K562 (cell line): ENCODE results near the gene RAMP2. TPM values are rescaled to one million over a fixed set of nuclear protein-coding genes. Genes with fewer than 3 reads are reported as not detected.
A peak's percentile ranks its signal among the peaks of the same experiment; 100 is the strongest.

Experiments
- ATAC-seq: fragments of 200-7000 bp; cut with Tn5 transposase; 3 replicates; pipeline ENCODE4 v1.9.1; 2020; ENCODE audit warnings: moderate library complexity
- BruUV-seq: library from RNA; stranded (reverse); fragments of 400-500 nt; replicated peaks from 2 replicates; lab custom pipeline; 2021; lab: Mats Ljungman, UMichigan
- CTCF ChIA-PET: fragments of 300-600 bp; formaldehyde crosslinking; extraction: SDS; loops from one replicate; lab custom pipeline; 2021; ENCODE audit warnings: low intra/inter-chr PET ratio; lab: Yijun Ruan, JAX
- POLR2A ChIA-PET: fragments of 300-600, 350-650 bp; sonication (Branson Sonifier 250); formaldehyde crosslinking; extraction: SDS; loops from one replicate; lab custom pipeline; 2021; ENCODE audit warnings: antibody characterized with exemption, inconsistent platforms; lab: Yijun Ruan, JAX
- DNase-seq, 4 experiments: peaks; one replicate each; pipeline versions ENCODE4 v3.0.0 to v3.0.0-alpha.2; 2011 to 2018; ENCODE audit warnings: low spot score in 3 of 4, mixed read lengths in 3 of 4; ENCODE audit errors: extremely low read depth in 1 of 4
- FAIRE-seq: peaks from 2 replicates; lab custom pipeline; 2011; peaks lifted over from hg19 to GRCh38; lab: Jason Lieb, UNC
- H2AFZ ChIP-seq: 2 replicates; pipeline ENCODE4 v1.6.0; 2011; ENCODE audit warnings: low read depth, low read length, control low read depth, inconsistent platforms
- H3K27ac ChIP-seq: fragments of 200-600 bp; 3 replicates; pipeline ENCODE4 v1.8.0; 2011; ENCODE audit warnings: low read depth, mild to moderate bottlenecking, control low read depth, inconsistent platforms, low read length, moderate library complexity, mixed read lengths; ENCODE audit errors: extremely low read depth
- H3K27me3 ChIP-seq, 2 experiments: fragments of 300-600 bp in 1 of 2; 2 replicates in 1 of 2; 3 replicates in 1 of 2; pipeline versions ENCODE4 v1.6.0 to v1.8.0; 2011; ENCODE audit warnings: inconsistent platforms in 2 of 2, low read length in 2 of 2, mild to moderate bottlenecking in 1 of 2, mixed read lengths in 1 of 2, moderate library complexity in 1 of 2; ENCODE audit not compliant: control insufficient read depth in 2 of 2, insufficient read depth in 2 of 2
- H3K36me3 ChIP-seq: fragments of 300-600 bp; 3 replicates; pipeline ENCODE4 v1.8.0; 2011; ENCODE audit warnings: mild to moderate bottlenecking, low read length, inconsistent platforms; ENCODE audit not compliant: control insufficient read depth, insufficient read depth
- H3K4me1 ChIP-seq, 2 experiments: fragments of 200-600 bp in 1 of 2; replicated peaks in 1 of 2; 2 replicates in 1 of 2; 3 replicates in 1 of 2; pipeline versions ENCODE4 v1.5.1 to v1.8.0; 2011; ENCODE audit warnings: inconsistent platforms in 2 of 2, low read length in 2 of 2, mild to moderate bottlenecking in 1 of 2, mixed read lengths in 1 of 2, moderate library complexity in 1 of 2; ENCODE audit not compliant: control insufficient read depth in 2 of 2, insufficient read depth in 2 of 2
- H3K4me2 ChIP-seq: 2 replicates; pipeline ENCODE4 v1.6.1; 2011; ENCODE audit warnings: low read length, control low read depth, inconsistent platforms, mixed read lengths; ENCODE audit not compliant: insufficient read depth
- H3K4me3 ChIP-seq: fragments of 200-600 bp; sonication (generic), shearing (Covaris generic); 2 replicates; pipeline ENCODE4 v1.5.1; 2016; ENCODE audit warnings: control low read depth, inconsistent platforms
- H3K79me2 ChIP-seq: fragments of 200-600 bp; 3 replicates; pipeline ENCODE4 v1.8.0; 2011; ENCODE audit warnings: low read length, inconsistent platforms; ENCODE audit not compliant: control insufficient read depth, insufficient read depth
- H3K9ac ChIP-seq, 2 experiments: 2 replicates each; pipeline versions ENCODE4 v1.6.0 to v1.6.1; 2011; ENCODE audit warnings: low read depth in 2 of 2, low read length in 2 of 2, control low read depth in 1 of 2, inconsistent platforms in 1 of 2, mild to moderate bottlenecking in 1 of 2, mixed read lengths in 1 of 2; ENCODE audit not compliant: insufficient read depth in 1 of 2
- H3K9me1 ChIP-seq: one replicate; pipeline ENCODE4 v1.6.0; 2011; ENCODE audit warnings: inconsistent platforms, mild to moderate bottlenecking, low read length, moderate library complexity; ENCODE audit not compliant: control insufficient read depth, insufficient read depth
- H3K9me3 ChIP-seq: replicated peaks from 2 replicates; pipeline ENCODE4 v1.5.1; 2011; ENCODE audit warnings: low read depth, low read length, inconsistent platforms; ENCODE audit not compliant: control insufficient read depth, insufficient read depth
- H4K20me1 ChIP-seq: replicated peaks from 2 replicates; pipeline ENCODE4 v1.6.1; 2011; ENCODE audit warnings: low read length, inconsistent platforms, mixed read lengths; ENCODE audit not compliant: control insufficient read depth, insufficient read depth
- CEBPG ChIP-seq, 3 experiments: fragments of 200-800 bp in 1 of 3; sonication (Bioruptor generic) in 1 of 3; sonication (generic) in 1 of 3; formaldehyde crosslinking in 1 of 3; IDR thresholded peaks in 2 of 3; conservative IDR thresholded peaks in 1 of 3; 2 replicates each; pipeline versions ENCODE4 v1.6.1 to v1.8.0; 2016 to 2022; ENCODE audit warnings: missing compliant biosample characterization in 2 of 3, missing genetic modification characterization in 2 of 3, mild to moderate bottlenecking in 1 of 3, missing genetic modification reagents in 1 of 3
- EP300 ChIP-seq: IDR thresholded peaks from 2 replicates; pipeline ENCODE4 v1.6.1; 2012; ENCODE audit warnings: low read length, improper control_type of control experiment
- MGA ChIP-seq: fragments of 450-650 bp; IDR thresholded peaks from 2 replicates; pipeline ENCODE4 v1.6.1; 2016; ENCODE audit warnings: mild to moderate bottlenecking, moderate library complexity
- NEUROD1 ChIP-seq: fragments of 150-350 bp; IDR thresholded peaks from 2 replicates; pipeline ENCODE4 v1.6.1; 2014; ENCODE audit warnings: borderline replicate concordance, low read length, low read depth; ENCODE audit not compliant: partially characterized antibody
- POLR2A ChIP-seq: fragments of 450-650 bp; conservative IDR thresholded peaks from 2 replicates; pipeline ENCODE4 v1.6.1; 2016
- TRIM24 ChIP-seq, 2 experiments: fragments of 450-650 bp; IDR thresholded peaks; 2 replicates each; pipeline ENCODE4 v1.6.1; 2016
- ZNF766 ChIP-seq: fragments of 200-800 bp; sonication (Bioruptor generic); conservative IDR thresholded peaks from 2 replicates; pipeline ENCODE4 v1.6.1; 2016; ENCODE audit warnings: missing genetic modification characterization, missing compliant biosample characterization
- WGBS: fragments of 100-300 bp; shearing (Covaris generic); methylation state at CpG from one replicate; pipeline ENCODE4 v1.1.6; 2016; ENCODE audit warnings: low coverage, mixed read lengths; ENCODE audit not compliant: insufficient coverage; ENCODE audit errors: missing lambda C conversion rate; 5-methylcytosine and 5-hydroxymethylcytosine counted together
- in situ Hi-C: fragments of 300-500 bp; cut with MboI; formaldehyde crosslinking; loops from 4 replicates; pipeline ENCODE4 v1.15.0; 2018; ENCODE audit warnings: inconsistent platforms, mixed read lengths
- intact Hi-C: fragments of 100-400 bp; cut with micrococcal nuclease; formaldehyde crosslinking; loops from 2 replicates; pipeline ENCODE4 v1.14.2; 2022
- polyA plus RNA-seq, 8 experiments: library from polyadenylated mRNA; depleted of rRNA in 4 of 8; stranded (reverse) in 5 of 8; unstranded in 3 of 8; fragments of >200 nt; fragmentation: Nextera tagmentation in 2 of 8; fragmentation: Illumina TruSeq in 1 of 8; extraction: Ambion mirVana in 2 of 8; extraction: Trizol in 1 of 8; gene quantifications; 2 replicates each; pipeline versions ENCODE4 v1.2.1 to v1.2.3, GENCODE V29; 2011 to 2014; ENCODE audit warnings: inconsistent platforms in 1 of 8, missing spikeins in 1 of 8
- total RNA-seq, 7 experiments: library from RNA; depleted of rRNA in 6 of 7; stranded (reverse); fragments of >200 nt in 6 of 7; fragmentation: Illumina TruSeq in 2 of 7; extraction: Trizol in 2 of 7; gene quantifications; 2 replicates each; pipeline versions ENCODE4 v1.2.1 to v1.2.3, GENCODE V29; 2011 to 2021; ENCODE audit warnings: low replicate concordance in 1 of 7
- TF ChIP-seq, protein P1 (sequence below): fragments of 450-650 bp; IDR thresholded peaks from 2 replicates; pipeline ENCODE4 v1.6.1; 2016; ENCODE audit warnings: borderline replicate concordance

Gene RAMP2
- total and polyA plus RNA-seq, 9 of the 15 experiments (the other 6 are each of a cell fraction or from before 2014, with no cell fraction given) = not detected

GRCh38 chr17:42744283-42744805, 16.7 kb upstream of the RAMP2 start:
- intact Hi-C loops (no loop called here), in situ Hi-C loops (no loop called here)
- POLR2A ChIA-PET = interaction anchor here (0.6 to 1.0 kb wide), 3 partner anchors 35 to 76 kb away, joined by 3 read pairs; no protein-coding TSS in a partner anchor
- DNase-seq (peak in 2 of 4 experiments; percentile 73 to 85), ATAC-seq (peak; percentile 91), FAIRE-seq (peak; percentile 76)
- H3K9me1 ChIP-seq = no peaks in the 10 kb centered on the region
- H2AFZ ChIP-seq = peak overlapping the region; percentile 86
- peaks cover 15 to 26% of the 10 kb centered on the region in 2 experiments; a peak in 4 of 5 replicates for H3K4me1 ChIP-seq
- peak overlapping the region; percentile 77 for H3K4me2 ChIP-seq
- peak overlapping the region; percentile 65 for H3K4me3 ChIP-seq
- H3K27me3 ChIP-seq = no peaks in the 10 kb centered on the region
- H3K9me3 ChIP-seq = no peaks in the 10 kb centered on the region
- BruUV-seq = TSS peak; percentile 61
- no peaks in the 10 kb centered on the region for H4K20me1 ChIP-seq
- H3K9ac ChIP-seq = peak overlapping the region; percentile 73 to 95
- peak overlapping the region; percentile 81 for H3K27ac ChIP-seq
- CTCF ChIA-PET = interaction anchor here (0.7 to 1.8 kb wide), 3 partner anchors 14 to 149 kb away, joined by 4 read pairs; no protein-coding TSS in a partner anchor
- peaks cover 35% of the 10 kb centered on the region; the same call in 2 of the 3 replicates for H3K79me2 ChIP-seq
- 0 out of 3 replicates have a peak, but pooled peaks cover 2% of the 10 kb centered on the region for H3K36me3 ChIP-seq
- 2% methylated on average over 14 of the region's 32 CpGs for WGBS
- peak; percentile 35; the same call in 1 of the 2 replicates for TF ChIP-seq EP300
- TF ChIP-seq POLR2A = 0 out of 2 replicates have a peak, but pooled peaks have one; percentile 29
- TF ChIP-seq NEUROD1 = no peak
- peak; percentile 56 for TF ChIP-seq MGA
- no peak for TF ChIP-seq ZNF766 (CRISPR knock-in tag)
- TF ChIP-seq, protein P1, sequence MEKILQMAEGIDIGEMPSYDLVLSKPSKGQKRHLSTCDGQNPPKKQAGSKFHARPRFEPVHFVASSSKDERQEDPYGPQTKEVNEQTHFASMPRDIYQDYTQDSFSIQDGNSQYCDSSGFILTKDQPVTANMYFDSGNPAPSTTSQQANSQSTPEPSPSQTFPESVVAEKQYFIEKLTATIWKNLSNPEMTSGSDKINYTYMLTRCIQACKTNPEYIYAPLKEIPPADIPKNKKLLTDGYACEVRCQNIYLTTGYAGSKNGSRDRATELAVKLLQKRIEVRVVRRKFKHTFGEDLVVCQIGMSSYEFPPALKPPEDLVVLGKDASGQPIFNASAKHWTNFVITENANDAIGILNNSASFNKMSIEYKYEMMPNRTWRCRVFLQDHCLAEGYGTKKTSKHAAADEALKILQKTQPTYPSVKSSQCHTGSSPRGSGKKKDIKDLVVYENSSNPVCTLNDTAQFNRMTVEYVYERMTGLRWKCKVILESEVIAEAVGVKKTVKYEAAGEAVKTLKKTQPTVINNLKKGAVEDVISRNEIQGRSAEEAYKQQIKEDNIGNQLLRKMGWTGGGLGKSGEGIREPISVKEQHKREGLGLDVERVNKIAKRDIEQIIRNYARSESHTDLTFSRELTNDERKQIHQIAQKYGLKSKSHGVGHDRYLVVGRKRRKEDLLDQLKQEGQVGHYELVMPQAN = peak; percentile 48; the same call in 1 of the 2 replicates
- no peak for TF ChIP-seq CEBPG (CRISPR knock-in tag; IDR thresholded peaks at IDR 0.05)
- TF ChIP-seq CEBPG (tag; conservative IDR thresholded peaks at IDR 0.05 in 1 of 2, IDR thresholded peaks at IDR 0.05 in 1 of 2) = no peak
- no peak for TF ChIP-seq TRIM24 (IDR thresholded peaks at IDR 0.05)
